Adrenal gland (tissue), 12 donors: ENCODE results near the gene NUAK1. TPM values are rescaled to one million over a fixed set of nuclear protein-coding genes. Genes with fewer than 3 reads are reported as not detected.

Experiments
- DNase-seq, 7 donors: peaks; one replicate each; pipeline ENCODE4 v3.0.0-alpha.2; 2019 to 2020
- H3K27ac ChIP-seq, 5 donors: fragments of 200-600 bp; sonication (generic) in 4 of 5; 1 replicate in 3 of 5; 2 replicates in 2 of 5; pipeline versions ENCODE4 v1.5.1 to v1.8.0; 2016 to 2020; ENCODE audit warnings: mild to moderate bottlenecking in 1 of 5
- H3K27me3 ChIP-seq: fragments of 200-600 bp; 2 replicates; pipeline ENCODE4 v1.8.0; 2021
- H3K36me3 ChIP-seq, 2 donors: fragments of 200-600 bp; replicated peaks in 1 of 2; 1 replicate in 1 of 2; 2 replicates in 1 of 2; pipeline versions ENCODE4 v1.5.1 to v1.8.0; 2018 to 2022
- H3K4me1 ChIP-seq, 2 donors: fragments of 200-600 bp; replicated peaks in 1 of 2; 1 replicate in 1 of 2; 2 replicates in 1 of 2; pipeline versions ENCODE4 v1.5.1 to v1.8.0; 2018 to 2021
- H3K4me3 ChIP-seq, 4 donors: fragments of 200-600 bp; sonication (generic) in 3 of 4; one replicate each; pipeline ENCODE4 v1.5.1; 2016 to 2018
- H3K9me3 ChIP-seq, 3 donors: fragments of 200-600 bp; sonication (generic) in 1 of 3; replicated peaks in 1 of 3; 1 replicate in 2 of 3; 2 replicates in 1 of 3; pipeline versions ENCODE4 v1.5.1 to v1.8.0; 2016 to 2021
- CTCF ChIP-seq, 6 experiments: fragments of 450-650 bp in 4 of 6; fragments of 200-600 bp in 2 of 6; sonication (generic) in 1 of 6; IDR thresholded peaks; 1 replicate in 5 of 6; 2 replicates in 1 of 6; pipeline versions ENCODE4 v1.5.1 to v1.8.0; 2016 to 2021; ENCODE audit warnings: antibody characterized with exemption in 6 of 6, mild to moderate bottlenecking in 2 of 6, moderate library complexity in 1 of 6
- POLR2A ChIP-seq, 2 donors: fragments of 450-650 bp; IDR thresholded peaks; one replicate each; pipeline ENCODE4 v1.6.1; 2017; ENCODE audit warnings: antibody characterized with exemption in 2 of 2, mild to moderate bottlenecking in 2 of 2, moderate library complexity in 1 of 2
- WGBS, 4 donors: extraction: QIAGEN DNeasy Blood & Tissue Kit in 2 of 4; methylation state at CpG; one replicate each; pipeline versions ENCODE4 v1.1.5 to v1.1.7; 2013 to 2017; 5-methylcytosine and 5-hydroxymethylcytosine counted together
- intact Hi-C, 2 donors: fragments of 100-400 bp; cut with DNase I; formaldehyde crosslinking; loops; one replicate each; pipeline versions ENCODE4 v1.14.1 to v1.15.0; 2022 to 2023
- polyA plus RNA-seq, 3 donors: library from polyadenylated mRNA; stranded (reverse); fragments of 200-250 nt in 2 of 3; fragments of 350-450 nt in 1 of 3; fragmentation: Illumina TruSeq in 1 of 3; extraction: RNeasy Lipid Tissue Mini Kit (QIAGEN cat#74804) in 1 of 3; gene quantifications; one replicate each; pipeline ENCODE4 v1.2.3, GENCODE V29; 2013 to 2014
- total RNA-seq, 9 donors: library from RNA; depleted of rRNA in 4 of 9; stranded (reverse); fragments of >200 nt in 4 of 9; fragments of 120-200 nt in 1 of 9; fragmentation: NEBNext Ultra II Directional in 1 of 9; extraction: Animal tissue kit (Norgen Biotek cat#: 25700) in 1 of 9; gene quantifications; one replicate each; pipeline versions ENCODE4 v1.1.0 to v1.2.4, GENCODE V29; 2013 to 2023
- donor health status: healthy with polysubstance abuse.
- donor health status: Bipolar disorder and iron deficiency.
- donor health status: DM: yes; HTN: yes; CAD: no.
- donor health status: DM: no; HTN: no; CAD: no.
- donor health status: DM: no; HTN: no; CAD: no.
- donor health status: DM: yes; HTN: yes; CAD: no.

NUAK1 gene
- total and polyA plus RNA-seq, 12 donors: 2.4 to 15.1 (median 8.4) TPM

DNA sequence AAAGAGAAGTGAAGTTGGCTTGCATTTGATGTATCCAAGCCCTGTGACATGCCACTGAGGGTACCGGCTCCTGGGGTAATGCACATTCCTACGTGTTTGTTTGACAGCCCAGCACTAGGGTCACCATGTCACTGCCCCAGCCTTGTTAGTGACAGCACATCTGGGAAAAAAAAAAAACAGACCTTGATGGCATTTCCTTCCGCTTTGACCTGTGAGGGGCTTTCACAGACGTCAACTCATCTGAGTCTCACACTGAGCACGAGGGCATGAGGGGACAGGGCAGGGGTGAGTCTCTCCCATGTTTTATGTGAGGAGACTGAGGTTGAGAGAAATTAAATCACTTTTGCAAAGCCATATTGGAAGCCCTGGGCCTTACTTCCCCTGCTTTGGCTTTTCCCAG, 111.5 kb downstream of the NUAK1 start:
- TF ChIP-seq CTCF (IDR thresholded peaks at IDR 0.05): no peak
- no peak for TF ChIP-seq POLR2A (IDR thresholded peaks at IDR 0.05)
- intact Hi-C loops: no loop called here
- no peak for DNase-seq
- Histone ChIP-seq H3K4me1 (peaks cover 0 to 8% of the 10 kb centered on the region in 2 donors), H3K27ac (no peak overlapping the region), H3K27me3 (no peaks in the 10 kb centered on the region), H3K9me3 (no peaks in the 10 kb centered on the region), H3K36me3 (no peaks in the 10 kb centered on the region), H3K4me3 (no peak overlapping the region)
- 85 to 92% (median 87%) methylated on average over 5 of the region's 5 CpGs for WGBS, 4 donors

GRCh38 chr12:106025129-106025528, 113.6 kb downstream of the NUAK1 start:
- Histone ChIP-seq H3K27me3 (peaks cover 3% of the 10 kb centered on the region), H3K9me3 (no peaks in the 10 kb centered on the region), H3K27ac (no peak overlapping the region), H3K4me1 (peaks cover 0 to under 1% of the 10 kb centered on the region in 2 donors), H3K36me3 (no peaks in the 10 kb centered on the region), H3K4me3 (no peak overlapping the region)
- DNase-seq: no peak
- intact Hi-C loops: no loop called here
- WGBS, 4 donors: 84 to 100% (median 91%) methylated on average over 2 of the region's 2 CpGs
- no peak for TF ChIP-seq CTCF (IDR thresholded peaks at IDR 0.05)
- TF ChIP-seq POLR2A (IDR thresholded peaks at IDR 0.05): no peak

- no peak overlapping the region for H3K27ac ChIP-seq
- H3K9me3 ChIP-seq: no peaks in the 10 kb centered on the region
- no peak for DNase-seq
- 63 to 85% (median 79%) methylated on average over 2 of the region's 2 CpGs for WGBS, 4 donors
- peaks cover 3% of the 10 kb centered on the region for H3K27me3 ChIP-seq
- no peaks in the 10 kb centered on the region for H3K4me1 ChIP-seq
- H3K36me3 ChIP-seq: no peaks in the 10 kb centered on the region
- no peak overlapping the region for H3K4me3 ChIP-seq
- intact Hi-C loops: no loop called here
- no peak for TF ChIP-seq POLR2A (IDR thresholded peaks at IDR 0.05)
- no peak for TF ChIP-seq CTCF (IDR thresholded peaks at IDR 0.05)
These were observed 115.7 kb downstream of the NUAK1 start for GRCh38 chr12:106023039-106023438.

GRCh38 chr12:106022568-106023012, 116.2 kb downstream of the NUAK1 start:
- TF ChIP-seq POLR2A (IDR thresholded peaks at IDR 0.05) (no peak), CTCF (IDR thresholded peaks at IDR 0.05) (no peak)
- no peak overlapping the region for H3K27ac ChIP-seq
- H3K4me3 ChIP-seq: no peak overlapping the region
- H3K36me3 ChIP-seq: no peaks in the 10 kb centered on the region
- no peak for DNase-seq
- 77 to 83% (median 81%) methylated on average over 5 of the region's 5 CpGs for WGBS, 4 donors
- peaks cover 3% of the 10 kb centered on the region for H3K27me3 ChIP-seq
- intact Hi-C loops: no loop called here
- no peaks in the 10 kb centered on the region for H3K9me3 ChIP-seq
- H3K4me1 ChIP-seq: no peaks in the 10 kb centered on the region
